GM10266 (cell line): ENCODE measurements around the gene KRTAP20-1.

Experiments
- DNase-seq: peaks from one replicate; pipeline ENCODE4 v3.0.0; 2012; ENCODE audit errors: extremely low spot score
- TF ChIP-seq, protein P1 (sequence below): IDR thresholded peaks from 2 replicates; pipeline ENCODE4 v1.5.1; 2012; ENCODE audit warnings: mild to moderate bottlenecking, low read depth; ENCODE audit not compliant: control insufficient read depth, insufficient read depth; ENCODE audit errors: missing control alignments

Gene KRTAP20-1

DNA sequence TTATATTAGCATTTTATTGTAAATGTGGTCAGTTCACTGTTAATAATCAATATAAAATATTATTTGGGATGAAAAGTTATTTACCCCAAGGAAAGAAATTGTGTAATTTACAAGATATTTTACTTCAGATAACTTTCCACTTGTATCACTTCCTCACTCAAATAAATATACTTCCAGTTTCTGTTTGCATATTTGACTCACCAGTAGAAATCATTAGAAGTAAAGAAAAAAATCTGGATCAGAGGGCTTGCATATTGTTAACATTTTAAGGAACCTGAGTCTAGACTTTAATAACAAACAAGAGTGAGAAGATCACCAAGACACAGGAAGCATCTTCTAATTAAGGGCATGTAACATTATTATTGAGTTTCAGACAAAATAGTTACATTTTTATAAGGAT, 3.9 kb downstream of the KRTAP20-1 start:
- no peak for DNase-seq
- TF ChIP-seq, protein P1, sequence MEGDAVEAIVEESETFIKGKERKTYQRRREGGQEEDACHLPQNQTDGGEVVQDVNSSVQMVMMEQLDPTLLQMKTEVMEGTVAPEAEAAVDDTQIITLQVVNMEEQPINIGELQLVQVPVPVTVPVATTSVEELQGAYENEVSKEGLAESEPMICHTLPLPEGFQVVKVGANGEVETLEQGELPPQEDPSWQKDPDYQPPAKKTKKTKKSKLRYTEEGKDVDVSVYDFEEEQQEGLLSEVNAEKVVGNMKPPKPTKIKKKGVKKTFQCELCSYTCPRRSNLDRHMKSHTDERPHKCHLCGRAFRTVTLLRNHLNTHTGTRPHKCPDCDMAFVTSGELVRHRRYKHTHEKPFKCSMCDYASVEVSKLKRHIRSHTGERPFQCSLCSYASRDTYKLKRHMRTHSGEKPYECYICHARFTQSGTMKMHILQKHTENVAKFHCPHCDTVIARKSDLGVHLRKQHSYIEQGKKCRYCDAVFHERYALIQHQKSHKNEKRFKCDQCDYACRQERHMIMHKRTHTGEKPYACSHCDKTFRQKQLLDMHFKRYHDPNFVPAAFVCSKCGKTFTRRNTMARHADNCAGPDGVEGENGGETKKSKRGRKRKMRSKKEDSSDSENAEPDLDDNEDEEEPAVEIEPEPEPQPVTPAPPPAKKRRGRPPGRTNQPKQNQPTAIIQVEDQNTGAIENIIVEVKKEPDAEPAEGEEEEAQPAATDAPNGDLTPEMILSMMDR: no peak

GRCh38 chr21:30620522-30620921, 4.3 kb downstream of the KRTAP20-1 start, which contains the start of gene KRTAP20-4:
Gene KRTAP20-4, plus strand, starts transcription at chr21:30620627.
- TF ChIP-seq, protein P1: no peak
- DNase-seq: no peak

- DNase-seq: no peak
- TF ChIP-seq, protein P1: no peak
Measured at GRCh38 chr21:30623362-30623761, 7.1 kb downstream of the KRTAP20-1 start.

DNA sequence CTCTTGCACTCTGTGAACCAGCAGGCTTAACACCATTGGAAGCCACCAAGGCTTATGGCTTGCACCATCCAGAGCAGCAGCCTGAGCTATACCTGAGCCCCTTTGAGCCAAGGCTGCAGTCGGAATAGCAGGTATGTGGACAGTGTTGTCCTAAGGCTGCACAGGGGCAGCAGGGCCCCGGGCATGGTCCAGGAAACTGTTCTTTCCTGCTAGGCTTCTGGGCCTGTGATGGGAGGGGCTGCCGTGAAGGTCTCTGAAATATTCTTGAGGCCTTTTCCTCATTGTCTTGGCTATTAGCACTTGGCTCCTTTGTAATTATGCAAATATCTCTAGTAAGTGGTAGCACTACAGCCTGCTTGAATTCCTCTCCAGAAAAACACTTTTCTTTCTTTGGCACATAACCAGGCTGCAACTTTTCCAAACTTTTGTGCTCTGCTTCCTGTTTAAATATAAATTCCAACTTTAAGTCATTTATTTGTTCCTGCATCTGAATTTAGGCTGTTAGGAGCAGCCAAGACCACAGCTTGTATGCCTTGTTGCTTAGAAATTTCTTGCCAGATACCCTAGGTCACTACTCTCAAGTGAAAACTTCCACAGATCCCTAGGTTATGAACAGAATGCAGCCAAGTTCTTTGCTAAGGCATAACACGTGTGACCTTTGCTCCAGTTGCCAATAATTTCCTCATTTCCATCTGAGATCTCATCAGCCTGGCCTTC, 9.4 kb downstream of the KRTAP20-1 start:
- TF ChIP-seq, protein P1: no peak

DNA sequence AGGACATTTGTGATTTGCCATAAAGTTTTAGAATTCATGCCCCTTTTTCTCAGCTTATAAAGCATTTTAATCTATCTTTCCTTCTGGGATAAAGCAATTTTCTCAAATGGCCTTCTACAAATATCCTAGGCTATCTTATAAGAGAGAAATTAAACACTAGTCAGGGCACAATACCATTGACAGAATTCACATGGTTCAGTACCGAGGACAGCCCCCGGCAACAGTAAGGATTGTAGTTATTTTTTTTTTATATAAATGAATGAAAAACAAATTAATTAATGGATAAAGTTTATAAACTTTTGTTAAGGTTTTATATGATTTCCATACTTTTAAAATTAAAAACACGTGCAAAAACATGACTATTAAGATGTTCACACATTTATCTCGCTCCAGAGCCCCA, 11.9 kb downstream of the KRTAP20-1 start:
- TF ChIP-seq, protein P1: no peak

More for the DNA sequence above, 9.4 kb downstream of the KRTAP20-1 start:
- DNase-seq: no peak

DNA sequence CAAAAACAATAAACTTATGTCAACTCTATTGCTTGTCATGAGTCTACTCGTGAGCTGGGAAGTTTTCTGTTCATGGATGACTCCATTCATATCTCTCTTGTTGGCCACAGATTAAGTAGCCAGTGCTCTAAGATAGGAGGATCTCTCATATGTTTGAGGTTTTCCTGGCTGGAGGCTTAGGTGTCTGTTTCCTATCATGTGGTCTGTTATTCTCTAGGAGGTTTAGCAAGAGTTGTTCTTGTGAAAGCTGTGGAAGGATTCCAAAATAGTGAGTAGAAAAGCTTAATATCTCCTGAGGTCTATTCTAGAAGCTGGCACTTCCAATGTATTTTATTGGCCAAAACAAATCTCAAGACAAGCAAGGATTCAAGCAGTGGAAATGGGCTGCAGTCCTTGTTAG, 13.0 kb downstream of the KRTAP20-1 start:
- no peak for DNase-seq
- TF ChIP-seq, protein P1: no peak

More for the DNA sequence above, 11.9 kb downstream of the KRTAP20-1 start:
- no peak for DNase-seq

- TF ChIP-seq, protein P1: no peak
Measured at GRCh38 chr21:30634906-30635305, 18.7 kb downstream of the KRTAP20-1 start, which contains the start of gene KRTAP20-2. Gene KRTAP20-2, plus strand, starts transcription at chr21:30635206. Its CDS starts 58 bp downstream, at chr21:30635264.

More at GRCh38 chr21:30634906-30635305, 18.7 kb downstream of the KRTAP20-1 start, which contains the start of gene KRTAP20-2:
- DNase-seq: no peak
